MCF 10A (cell line): Measurements from ENCODE around the gene SAP25. TPM values are rescaled to one million over a fixed set of nuclear protein-coding genes. Genes with fewer than 3 reads are reported as not detected.

ENCODE experiments used
- BruUV-seq: library from RNA; stranded (reverse); fragments of 400-500 nt; replicated peaks from 2 replicates; lab custom pipeline; 2021; lab: Mats Ljungman, UMichigan
- CTCF ChIA-PET: fragments of 300-600 bp; sonication (Branson Sonifier 250); formaldehyde crosslinking; extraction: SDS; loops from one replicate; lab custom pipeline; 2021; ENCODE audit warnings: antibody characterized with exemption, inconsistent platforms; lab: Yijun Ruan, JAX
- POLR2A ChIA-PET: fragments of 300-600, 350-650 bp; sonication (Branson Sonifier 250); formaldehyde crosslinking; extraction: SDS; loops from one replicate; lab custom pipeline; 2020; ENCODE audit warnings: antibody characterized with exemption, inconsistent platforms; lab: Yijun Ruan, JAX
- DNase-seq: peaks from one replicate; pipeline ENCODE4 v3.0.0-alpha.2; 2018; ENCODE audit not compliant: unreplicated experiment
- H3K27ac Mint-ChIP-seq: one replicate; pipeline ENCODE4 v1.8.0; 2022; ENCODE audit warnings: mild to moderate bottlenecking, low read depth, mixed read lengths; ENCODE audit not compliant: unreplicated experiment
- H3K27me3 Mint-ChIP-seq: one replicate; pipeline ENCODE4 v1.8.0; 2022; ENCODE audit warnings: mixed read lengths; ENCODE audit not compliant: insufficient read depth, unreplicated experiment
- H3K36me3 Mint-ChIP-seq: one replicate; pipeline ENCODE4 v1.8.0; 2022; ENCODE audit warnings: mild to moderate bottlenecking, moderate library complexity, mixed read lengths; ENCODE audit not compliant: insufficient read depth, unreplicated experiment
- H3K4me1 Mint-ChIP-seq: one replicate; pipeline ENCODE4 v1.8.0; 2022; ENCODE audit warnings: mixed read lengths; ENCODE audit not compliant: insufficient read depth, unreplicated experiment
- H3K4me3 Mint-ChIP-seq: one replicate; pipeline ENCODE4 v1.8.0; 2022; ENCODE audit warnings: mild to moderate bottlenecking, moderate library complexity, mixed read lengths; ENCODE audit not compliant: unreplicated experiment
- H3K9me3 Mint-ChIP-seq: one replicate; pipeline ENCODE4 v1.8.0; 2022; ENCODE audit warnings: mixed read lengths; ENCODE audit not compliant: unreplicated experiment
- CTCF ChIP-seq: fragments of 200-600 bp; IDR thresholded peaks from one replicate; pipeline ENCODE4 v1.8.0; 2022; ENCODE audit warnings: antibody characterized with exemption, mild to moderate bottlenecking; ENCODE audit not compliant: unreplicated experiment
- intact Hi-C: fragments of 100-400 bp; cut with micrococcal nuclease; formaldehyde crosslinking; loops from 2 replicates; pipeline ENCODE4 v1.14.1; 2022
- total RNA-seq: library from RNA; stranded (reverse); gene quantifications from 2 replicates; pipeline ENCODE4 v1.2.3, GENCODE V29; 2022

SAP25 gene
- total RNA-seq, 1 experiment from 2014 or later: 1.2 TPM

- no TSS peak for BruUV-seq
- intact Hi-C loops: no loop called here
- H3K4me1 Mint-ChIP-seq: no peaks in the 10 kb centered on the region
- ChIA-PET CTCF (interaction anchor here (1.3 kb wide), 1 partner anchor 106 kb away, joined by 3 read pairs; no protein-coding TSS in a partner anchor), POLR2A (no interaction called here)
- DNase-seq: no peak
- no peak for TF ChIP-seq CTCF
- H3K27me3 Mint-ChIP-seq: no peaks in the 10 kb centered on the region
- H3K36me3 Mint-ChIP-seq: peaks cover 20% of the 10 kb centered on the region
- H3K4me3 Mint-ChIP-seq: no peak overlapping the region
- H3K27ac Mint-ChIP-seq: no peak overlapping the region
- no peaks in the 10 kb centered on the region for H3K9me3 Mint-ChIP-seq
Observed at GRCh38 chr7:100575206-100575631, 1.5 kb upstream of the SAP25 start.

GRCh38 chr7:100574362-100575205 is 884 bp upstream of the SAP25 start:
- Mint-ChIP-seq H3K9me3 (no peaks in the 10 kb centered on the region), H3K4me1 (no peaks in the 10 kb centered on the region), H3K27ac (no peak overlapping the region), H3K36me3 (peaks cover 20% of the 10 kb centered on the region), H3K4me3 (no peak overlapping the region), H3K27me3 (no peaks in the 10 kb centered on the region)
- no peak for TF ChIP-seq CTCF
- POLR2A ChIA-PET: interaction anchor here (0.5 kb wide), 1 partner anchor 11 kb away, joined by 3 read pairs; the partner anchor contains the start of genes FBXO24 and LRCH4
- intact Hi-C loops: no loop called here
- no TSS peak for BruUV-seq
- CTCF ChIA-PET: interaction anchor here (1.3 kb wide), 1 partner anchor 105 kb away, joined by 3 read pairs; no protein-coding TSS in a partner anchor
- no peak for DNase-seq

- ChIA-PET CTCF (interaction anchor here (0.6 to 2.6 kb wide), 2 partner anchors 9 to 13 kb away, joined by 3 to 14 read pairs; no protein-coding TSS in a partner anchor), POLR2A (interaction anchor here (0.7 to 1.3 kb wide), 2 partner anchors 13 to 31 kb away, joined by 3 to 5 read pairs; partner anchors contain the start of genes FBXO24 and LRCH4)
- Mint-ChIP-seq H3K27ac (no peak overlapping the region), H3K36me3 (peaks cover 14% of the 10 kb centered on the region), H3K4me1 (no peaks in the 10 kb centered on the region), H3K4me3 (no peak overlapping the region), H3K27me3 (no peaks in the 10 kb centered on the region), H3K9me3 (no peaks in the 10 kb centered on the region)
- no peak for DNase-seq
- TF ChIP-seq CTCF: no peak
- intact Hi-C loops: no loop called here
- no TSS peak for BruUV-seq
Observed at GRCh38 chr7:100572949-100573675, 588 bp downstream of the SAP25 start.
